GM12864 (cell line): ENCODE results near the gene DIAPH3.

ENCODE experiments used
- DNase-seq: peaks from one replicate; pipeline ENCODE4 v3.0.0-alpha.2; 2011; ENCODE audit warnings: low read depth
- H3K4me3 ChIP-seq: 2 replicates; pipeline ENCODE4 v1.5.1; 2011; ENCODE audit warnings: mild to moderate bottlenecking, low read depth, low read length, control low read depth
- TF ChIP-seq, protein P1 (sequence below): IDR thresholded peaks from 2 replicates; pipeline ENCODE4 v1.5.1; 2011; ENCODE audit warnings: low read depth, mild to moderate bottlenecking, moderate library complexity, low read length, control low read depth, inconsistent platforms; ENCODE audit errors: missing control alignments

Gene DIAPH3

DNA sequence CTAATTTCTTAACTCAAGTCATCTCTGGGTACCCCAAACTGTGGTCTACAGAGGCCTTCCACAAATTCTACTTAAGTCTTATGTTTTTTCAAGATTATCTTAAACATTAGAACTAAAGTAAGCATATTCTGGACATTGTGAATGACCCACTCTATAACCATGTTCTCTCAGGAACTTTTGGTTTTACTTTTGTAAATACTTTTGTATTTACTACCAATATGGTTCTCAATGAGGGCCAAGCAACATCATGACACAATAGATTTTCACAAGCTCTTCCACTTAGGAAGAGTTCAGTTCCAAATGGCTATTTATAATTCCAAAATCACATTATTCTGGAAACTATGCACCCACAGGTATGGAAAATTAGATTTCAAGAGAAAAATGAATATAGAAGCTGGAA, 10.8 kb downstream of the DIAPH3 start:
- no peak for DNase-seq
- TF ChIP-seq, protein P1, sequence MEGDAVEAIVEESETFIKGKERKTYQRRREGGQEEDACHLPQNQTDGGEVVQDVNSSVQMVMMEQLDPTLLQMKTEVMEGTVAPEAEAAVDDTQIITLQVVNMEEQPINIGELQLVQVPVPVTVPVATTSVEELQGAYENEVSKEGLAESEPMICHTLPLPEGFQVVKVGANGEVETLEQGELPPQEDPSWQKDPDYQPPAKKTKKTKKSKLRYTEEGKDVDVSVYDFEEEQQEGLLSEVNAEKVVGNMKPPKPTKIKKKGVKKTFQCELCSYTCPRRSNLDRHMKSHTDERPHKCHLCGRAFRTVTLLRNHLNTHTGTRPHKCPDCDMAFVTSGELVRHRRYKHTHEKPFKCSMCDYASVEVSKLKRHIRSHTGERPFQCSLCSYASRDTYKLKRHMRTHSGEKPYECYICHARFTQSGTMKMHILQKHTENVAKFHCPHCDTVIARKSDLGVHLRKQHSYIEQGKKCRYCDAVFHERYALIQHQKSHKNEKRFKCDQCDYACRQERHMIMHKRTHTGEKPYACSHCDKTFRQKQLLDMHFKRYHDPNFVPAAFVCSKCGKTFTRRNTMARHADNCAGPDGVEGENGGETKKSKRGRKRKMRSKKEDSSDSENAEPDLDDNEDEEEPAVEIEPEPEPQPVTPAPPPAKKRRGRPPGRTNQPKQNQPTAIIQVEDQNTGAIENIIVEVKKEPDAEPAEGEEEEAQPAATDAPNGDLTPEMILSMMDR, result no peak
- H3K4me3 ChIP-seq, result no peak overlapping the region

DNA sequence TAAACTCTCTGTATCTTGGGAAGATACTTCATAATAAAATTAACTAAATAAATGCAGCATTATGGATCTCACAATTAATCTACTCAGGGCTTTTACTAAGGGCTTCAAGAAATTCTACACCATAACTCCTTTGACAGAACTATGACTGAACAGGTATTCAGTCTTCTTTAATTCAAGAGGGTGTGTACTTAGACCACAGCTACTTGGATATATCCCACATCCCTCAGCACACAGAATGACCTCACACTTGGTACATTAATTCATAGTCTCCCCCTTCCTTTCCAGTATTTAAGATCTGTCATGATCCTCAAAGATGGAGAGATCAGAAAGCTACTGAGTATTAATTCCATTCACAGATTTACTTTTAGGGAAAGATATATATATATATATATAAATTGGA, 11.6 kb downstream of the DIAPH3 start:
- TF ChIP-seq, protein P1, result no peak
- DNase-seq, result no peak
- no peak overlapping the region for H3K4me3 ChIP-seq

- no peak for DNase-seq
- TF ChIP-seq, protein P1, result no peak
- H3K4me3 ChIP-seq, result no peak overlapping the region
These were observed 13.2 kb downstream of the DIAPH3 start for GRCh38 chr13:60150538-60150937.

DNA sequence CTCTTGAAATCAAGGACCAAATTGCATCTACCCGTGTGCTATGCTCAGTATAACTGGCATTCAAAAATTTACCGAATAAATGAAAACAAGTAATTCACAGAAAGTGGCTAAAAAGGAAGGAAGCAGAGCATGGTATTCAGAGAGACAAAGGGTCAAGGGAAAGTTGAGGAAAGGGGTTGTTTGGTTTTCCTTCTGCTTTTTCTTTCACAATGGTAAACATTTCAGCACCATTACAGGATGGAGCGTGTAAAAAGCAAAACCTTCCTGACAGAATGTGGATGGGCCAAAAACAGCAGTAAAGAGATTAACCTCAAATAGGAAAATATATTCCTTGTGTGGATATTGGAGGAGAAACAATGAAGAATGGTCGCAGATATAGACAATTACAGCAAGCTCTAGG, 14.8 kb downstream of the DIAPH3 start:
- TF ChIP-seq, protein P1, result no peak
- no peak for DNase-seq
- no peak overlapping the region for H3K4me3 ChIP-seq

DNA sequence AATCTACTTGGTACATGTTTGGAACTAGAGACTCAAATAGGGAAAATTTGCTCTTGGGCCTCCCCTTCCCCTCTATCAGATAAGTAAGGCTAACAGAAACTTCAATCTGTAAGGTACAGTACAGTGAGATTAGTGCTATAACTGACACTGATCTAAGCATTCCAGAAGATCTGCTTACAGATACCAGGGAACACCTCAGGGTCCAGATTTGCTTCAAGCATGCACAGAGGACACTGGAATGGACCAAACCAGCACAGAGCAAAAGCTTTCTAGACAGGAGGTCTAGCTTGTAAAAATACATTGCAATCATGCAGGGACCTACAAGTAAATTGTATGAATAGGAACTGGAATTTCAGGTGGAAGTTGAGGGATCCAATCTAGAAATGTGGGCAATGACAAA, 16.4 kb downstream of the DIAPH3 start:
- TF ChIP-seq, protein P1, result no peak
- H3K4me3 ChIP-seq, result no peak overlapping the region
- DNase-seq, result no peak

DNA sequence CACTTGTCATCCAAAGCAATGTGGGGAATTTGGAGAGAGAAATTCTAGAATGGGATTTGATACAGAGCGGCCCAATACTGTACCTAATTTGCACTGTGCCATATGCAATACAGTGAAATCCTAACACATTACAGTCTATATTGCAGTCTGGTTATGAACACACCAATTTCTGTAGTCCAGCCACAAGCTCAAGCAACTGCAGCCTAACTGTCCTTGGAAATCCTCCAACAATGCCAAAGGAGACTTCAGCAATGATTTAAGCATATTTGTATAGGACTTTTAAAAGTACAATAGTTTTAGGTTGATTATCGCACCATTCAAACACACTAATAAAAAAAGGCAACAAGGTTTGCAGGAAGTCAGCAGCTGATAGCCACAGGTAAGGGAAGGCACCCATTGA, 17.3 kb downstream of the DIAPH3 start:
- TF ChIP-seq, protein P1, result no peak
- no peak for DNase-seq

GRCh38 chr13:60143775-60144174, 20.0 kb downstream of the DIAPH3 start:
- TF ChIP-seq, protein P1, result no peak
- no peak overlapping the region for H3K4me3 ChIP-seq
- DNase-seq, result no peak

More for the DNA sequence above, 17.3 kb downstream of the DIAPH3 start:
- H3K4me3 ChIP-seq, result no peak overlapping the region
